B cell (primary cell): ENCODE data around the gene NTRK2. TPM values are rescaled to one million over a fixed set of nuclear protein-coding genes. Genes with fewer than 3 reads are reported as not detected.

ENCODE experiments used
- ATAC-seq: fragments of 200-7000 bp; cut with Tn5 transposase; one replicate; pipeline ENCODE4 v1.10.0; 2021; ENCODE audit warnings: low read depth, mild to moderate bottlenecking, moderate number of reproducible peaks, moderate library complexity
- CTCF ChIA-PET: fragments of 350-600 bp; sonication (Branson Sonifier 250); formaldehyde crosslinking; loops from one replicate; lab custom pipeline; 2021; ENCODE audit warnings: antibody characterized with exemption, inconsistent platforms; lab: Charles Lee
- POLR2A ChIA-PET: fragments of 350-600 bp; sonication (Branson Sonifier 250); formaldehyde crosslinking; loops from one replicate; lab custom pipeline; 2021; ENCODE audit warnings: antibody characterized with exemption; lab: Charles Lee
- DNase-seq: peaks from one replicate; pipeline ENCODE4 v3.0.0; 2013
- H2AFZ ChIP-seq: 2 replicates; pipeline ENCODE4 v1.6.1; 2012; ENCODE audit warnings: mild to moderate bottlenecking, low read depth, low read length; ENCODE audit not compliant: insufficient read depth, poor library complexity, severe bottlenecking
- H3K27ac ChIP-seq, 2 donors: 1 replicate in 1 of 2; 2 replicates in 1 of 2; pipeline ENCODE4 v1.5.1; 2012 to 2013; ENCODE audit warnings: low read length in 2 of 2, mild to moderate bottlenecking in 2 of 2, moderate library complexity in 1 of 2
- H3K27me3 ChIP-seq, 4 experiments: fragments of 200-600 bp in 1 of 4; sonication (generic) in 1 of 4; replicated peaks in 1 of 4; 1 replicate in 2 of 4; 2 replicates in 2 of 4; pipeline versions ENCODE4 v1.6.1 to v1.7.0; 2013 to 2016; ENCODE audit warnings: low read length in 3 of 4, mild to moderate bottlenecking in 2 of 4, mixed read lengths in 1 of 4, moderate library complexity in 1 of 4; ENCODE audit not compliant: insufficient read depth in 4 of 4, control insufficient read depth in 3 of 4; ENCODE audit errors: control extremely low read depth in 1 of 4
- H3K36me3 ChIP-seq, 2 experiments: replicated peaks in 1 of 2; 1 replicate in 1 of 2; 2 replicates in 1 of 2; pipeline versions ENCODE4 v1.6.1 to v1.7.1; 2013; ENCODE audit warnings: low read length in 1 of 2; ENCODE audit not compliant: insufficient read depth in 2 of 2, control insufficient read depth in 1 of 2; ENCODE audit errors: control extremely low read depth in 1 of 2, extremely low read depth in 1 of 2
- H3K4me1 ChIP-seq, 2 donors: fragments of 200-600 bp in 1 of 2; sonication (generic) in 1 of 2; 1 replicate in 1 of 2; 2 replicates in 1 of 2; pipeline versions ENCODE4 v1.5.1 to v1.6.1; 2013 to 2017; ENCODE audit warnings: low read length in 2 of 2; ENCODE audit not compliant: control insufficient read depth in 2 of 2, insufficient read depth in 2 of 2
- H3K4me2 ChIP-seq: replicated peaks from 2 replicates; pipeline ENCODE3; 2012; ENCODE audit warnings: mild to moderate bottlenecking, low read depth, low read length; ENCODE audit not compliant: poor library complexity, severe bottlenecking
- H3K4me3 ChIP-seq, 5 experiments: fragments of 200-600 bp in 1 of 5; sonication (generic) in 1 of 5; 1 replicate in 3 of 5; 2 replicates in 2 of 5; pipeline versions ENCODE4 v1.5.1 to v1.7.0; 2011 to 2016; ENCODE audit warnings: low read length in 4 of 5, mild to moderate bottlenecking in 4 of 5, low read depth in 2 of 5, control low read depth in 1 of 5, moderate library complexity in 1 of 5; ENCODE audit not compliant: insufficient read depth in 1 of 5; ENCODE audit errors: control extremely low read depth in 1 of 5, extremely low read depth in 1 of 5
- H3K79me2 ChIP-seq: fragments of 200-600 bp; sonication (generic); one replicate; pipeline ENCODE4 v1.6.0; 2016; ENCODE audit warnings: low read length; ENCODE audit not compliant: control insufficient read depth, insufficient read depth
- H3K9ac ChIP-seq: fragments of 200-600 bp; sonication (generic); 2 replicates; pipeline ENCODE4 v1.6.1; 2017; ENCODE audit warnings: mild to moderate bottlenecking, low read length, moderate library complexity
- H3K9me3 ChIP-seq, 3 donors: one replicate each; pipeline versions ENCODE4 v1.6.1 to v1.7.1; 2013; ENCODE audit warnings: low read length in 2 of 3; ENCODE audit not compliant: control insufficient read depth in 2 of 3, insufficient read depth in 1 of 3; ENCODE audit errors: control extremely low read depth in 1 of 3
- H4K20me1 ChIP-seq: 2 replicates; pipeline ENCODE4 v1.6.0; 2012; ENCODE audit warnings: mild to moderate bottlenecking, low read length; ENCODE audit not compliant: insufficient read depth, control insufficient read depth, poor library complexity, severe bottlenecking
- H3K27ac Mint-ChIP-seq: one replicate; pipeline ENCODE4 v1.8.0; 2021; ENCODE audit warnings: mixed read lengths
- H3K27me3 Mint-ChIP-seq: one replicate; pipeline ENCODE4 v1.8.0; 2021; ENCODE audit warnings: mixed read lengths
- H3K4me1 Mint-ChIP-seq: one replicate; pipeline ENCODE4 v1.8.0; 2021; ENCODE audit warnings: mixed read lengths
- H3K4me3 Mint-ChIP-seq: one replicate; pipeline ENCODE4 v1.8.0; 2021; ENCODE audit warnings: mixed read lengths
- H3K9me3 Mint-ChIP-seq: one replicate; pipeline ENCODE4 v1.8.0; 2022; ENCODE audit warnings: mixed read lengths; ENCODE audit not compliant: insufficient read depth
- CTCF ChIP-seq: fragments of 200-600 bp; IDR thresholded peaks from one replicate; pipeline ENCODE4 v1.8.0; 2022; ENCODE audit warnings: antibody characterized with exemption, mild to moderate bottlenecking
- EZH2 ChIP-seq: IDR thresholded peaks from 2 replicates; pipeline ENCODE4 v1.6.1; 2012; ENCODE audit warnings: borderline replicate concordance, low read depth, mild to moderate bottlenecking, moderate library complexity, low read length; ENCODE audit not compliant: insufficient read depth, poor library complexity, severe bottlenecking
- WGBS: methylation state at CpG from one replicate; pipeline ENCODE4 v1.1.5; 2013; ENCODE audit warnings: missing lambda C conversion rate; ENCODE audit not compliant: insufficient coverage; 5-methylcytosine and 5-hydroxymethylcytosine counted together
- intact Hi-C: fragments of 100-400 bp; cut with micrococcal nuclease; formaldehyde crosslinking; loops from one replicate; pipeline ENCODE4 v1.10.0; 2022
- polyA plus RNA-seq: library from polyadenylated mRNA; depleted of rRNA; stranded (reverse); fragments of >200 nt; gene quantifications from 2 replicates; pipeline ENCODE4 v1.2.3, GENCODE V29; 2012
- total RNA-seq, 2 donors: library from RNA; stranded (reverse); fragments of 120-200 nt in 1 of 2; gene quantifications; 1 replicate in 1 of 2; 2 replicates in 1 of 2; pipeline versions ENCODE4 v1.2.3 to v1.2.4, GENCODE V29; 2013 to 2022

The NTRK2 gene
- total and polyA plus RNA-seq, 2 donors (not counting 1 experiment from before 2014, with no cell fraction given), result 0.03 to 0.10 TPM

GRCh38 chr9:84861455-84861854 is 191.9 kb downstream of the NTRK2 start:
- no peak overlapping the region for H3K4me3 ChIP-seq
- H3K27me3 ChIP-seq, result no peaks in the 10 kb centered on the region
- H3K9ac ChIP-seq, result no peak overlapping the region
- no peak for DNase-seq
- no peaks in the 10 kb centered on the region for H3K27me3 Mint-ChIP-seq
- intact Hi-C loops, result no loop called here
- no peak overlapping the region for H3K27ac Mint-ChIP-seq
- H4K20me1 ChIP-seq, result no peaks in the 10 kb centered on the region
- no CpG with 5 or more reads among the region's 4 CpGs for WGBS
- H2AFZ ChIP-seq, result no peak overlapping the region
- H3K4me2 ChIP-seq, result no peak overlapping the region
- no peaks in the 10 kb centered on the region for H3K36me3 ChIP-seq
- POLR2A ChIA-PET, result no interaction called here
- no peak overlapping the region for H3K4me3 Mint-ChIP-seq
- H3K9me3 ChIP-seq, result no peaks in the 10 kb centered on the region
- no peak for TF ChIP-seq CTCF
- TF ChIP-seq EZH2, result no peak
- H3K4me1 ChIP-seq, result no peaks in the 10 kb centered on the region
- no peaks in the 10 kb centered on the region for H3K4me1 Mint-ChIP-seq
- no peak overlapping the region for H3K27ac ChIP-seq
- H3K9me3 Mint-ChIP-seq, result no peaks in the 10 kb centered on the region
- H3K79me2 ChIP-seq, result no peaks in the 10 kb centered on the region
- CTCF ChIA-PET, result no interaction called here
- ATAC-seq, result no peak

DNA sequence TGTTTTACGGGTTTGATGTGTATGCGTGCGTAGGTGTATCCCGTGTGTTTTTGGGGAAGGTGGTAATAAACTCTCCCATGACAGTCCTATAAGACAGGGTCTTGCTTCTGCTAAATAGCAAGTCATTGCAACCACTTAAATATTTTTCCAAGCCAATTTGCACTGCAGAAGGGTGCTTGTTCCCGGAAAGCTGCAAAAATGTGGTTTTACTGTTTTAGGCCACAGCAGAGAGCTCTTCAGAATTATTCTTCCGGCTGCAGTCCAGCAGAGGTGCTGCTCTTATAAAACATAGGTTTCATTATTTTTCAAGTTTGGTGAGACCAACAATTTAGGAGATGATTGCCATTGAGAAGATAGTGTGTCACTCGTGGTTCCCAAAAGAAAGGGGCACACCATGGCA is 192.8 kb downstream of the NTRK2 start:
- ChIA-PET POLR2A (no interaction called here), CTCF (no interaction called here)
- DNase-seq (no peak), ATAC-seq (no peak)
- Histone ChIP-seq H2AFZ (no peak overlapping the region), H3K27ac (no peak overlapping the region), H3K4me2 (no peak overlapping the region), H4K20me1 (no peaks in the 10 kb centered on the region), H3K9ac (no peak overlapping the region), H3K27me3 (no peaks in the 10 kb centered on the region), H3K4me3 (no peak overlapping the region), H3K36me3 (no peaks in the 10 kb centered on the region), H3K79me2 (no peaks in the 10 kb centered on the region), H3K9me3 (no peaks in the 10 kb centered on the region), H3K4me1 (no peaks in the 10 kb centered on the region)
- Mint-ChIP-seq H3K9me3 (no peaks in the 10 kb centered on the region), H3K27me3 (no peaks in the 10 kb centered on the region), H3K4me3 (no peak overlapping the region), H3K27ac (no peak overlapping the region), H3K4me1 (no peaks in the 10 kb centered on the region)
- TF ChIP-seq EZH2 (no peak), CTCF (no peak)
- intact Hi-C loops, result no loop called here
- 91% methylated on average over 3 of the region's 7 CpGs for WGBS
